B cell (primary cell): Measurements from ENCODE around the gene DNAJB2. TPM values are rescaled to one million over a fixed set of nuclear protein-coding genes. Genes with fewer than 3 reads are reported as not detected.

Experiments used
- ATAC-seq: fragments of 200-7000 bp; cut with Tn5 transposase; one replicate; pipeline ENCODE4 v1.10.0; 2021; ENCODE audit warnings: low read depth, mild to moderate bottlenecking, moderate number of reproducible peaks, moderate library complexity
- CTCF ChIA-PET: fragments of 350-600 bp; sonication (Branson Sonifier 250); formaldehyde crosslinking; loops from one replicate; lab custom pipeline; 2021; ENCODE audit warnings: antibody characterized with exemption, inconsistent platforms; lab: Charles Lee
- POLR2A ChIA-PET: fragments of 350-600 bp; sonication (Branson Sonifier 250); formaldehyde crosslinking; loops from one replicate; lab custom pipeline; 2021; ENCODE audit warnings: antibody characterized with exemption; lab: Charles Lee
- DNase-seq: peaks from one replicate; pipeline ENCODE4 v3.0.0; 2013
- H2AFZ ChIP-seq: 2 replicates; pipeline ENCODE4 v1.6.1; 2012; ENCODE audit warnings: mild to moderate bottlenecking, low read depth, low read length; ENCODE audit not compliant: insufficient read depth, poor library complexity, severe bottlenecking
- H3K27ac ChIP-seq, 2 donors: 1 replicate in 1 of 2; 2 replicates in 1 of 2; pipeline ENCODE4 v1.5.1; 2012 to 2013; ENCODE audit warnings: low read length in 2 of 2, mild to moderate bottlenecking in 2 of 2, moderate library complexity in 1 of 2
- H3K27me3 ChIP-seq, 4 experiments: fragments of 200-600 bp in 1 of 4; sonication (generic) in 1 of 4; replicated peaks in 1 of 4; 1 replicate in 2 of 4; 2 replicates in 2 of 4; pipeline versions ENCODE4 v1.6.1 to v1.7.0; 2013 to 2016; ENCODE audit warnings: low read length in 3 of 4, mild to moderate bottlenecking in 2 of 4, mixed read lengths in 1 of 4, moderate library complexity in 1 of 4; ENCODE audit not compliant: insufficient read depth in 4 of 4, control insufficient read depth in 3 of 4; ENCODE audit errors: control extremely low read depth in 1 of 4
- H3K36me3 ChIP-seq, 2 experiments: replicated peaks in 1 of 2; 1 replicate in 1 of 2; 2 replicates in 1 of 2; pipeline versions ENCODE4 v1.6.1 to v1.7.1; 2013; ENCODE audit warnings: low read length in 1 of 2; ENCODE audit not compliant: insufficient read depth in 2 of 2, control insufficient read depth in 1 of 2; ENCODE audit errors: control extremely low read depth in 1 of 2, extremely low read depth in 1 of 2
- H3K4me1 ChIP-seq, 2 donors: fragments of 200-600 bp in 1 of 2; sonication (generic) in 1 of 2; 1 replicate in 1 of 2; 2 replicates in 1 of 2; pipeline versions ENCODE4 v1.5.1 to v1.6.1; 2013 to 2017; ENCODE audit warnings: low read length in 2 of 2; ENCODE audit not compliant: control insufficient read depth in 2 of 2, insufficient read depth in 2 of 2
- H3K4me2 ChIP-seq: replicated peaks from 2 replicates; pipeline ENCODE3; 2012; ENCODE audit warnings: mild to moderate bottlenecking, low read depth, low read length; ENCODE audit not compliant: poor library complexity, severe bottlenecking
- H3K4me3 ChIP-seq, 5 experiments: fragments of 200-600 bp in 1 of 5; sonication (generic) in 1 of 5; 1 replicate in 3 of 5; 2 replicates in 2 of 5; pipeline versions ENCODE4 v1.5.1 to v1.7.0; 2011 to 2016; ENCODE audit warnings: low read length in 4 of 5, mild to moderate bottlenecking in 4 of 5, low read depth in 2 of 5, control low read depth in 1 of 5, moderate library complexity in 1 of 5; ENCODE audit not compliant: insufficient read depth in 1 of 5; ENCODE audit errors: control extremely low read depth in 1 of 5, extremely low read depth in 1 of 5
- H3K79me2 ChIP-seq: fragments of 200-600 bp; sonication (generic); one replicate; pipeline ENCODE4 v1.6.0; 2016; ENCODE audit warnings: low read length; ENCODE audit not compliant: control insufficient read depth, insufficient read depth
- H3K9ac ChIP-seq: fragments of 200-600 bp; sonication (generic); 2 replicates; pipeline ENCODE4 v1.6.1; 2017; ENCODE audit warnings: mild to moderate bottlenecking, low read length, moderate library complexity
- H3K9me3 ChIP-seq, 3 donors: one replicate each; pipeline versions ENCODE4 v1.6.1 to v1.7.1; 2013; ENCODE audit warnings: low read length in 2 of 3; ENCODE audit not compliant: control insufficient read depth in 2 of 3, insufficient read depth in 1 of 3; ENCODE audit errors: control extremely low read depth in 1 of 3
- H4K20me1 ChIP-seq: 2 replicates; pipeline ENCODE4 v1.6.0; 2012; ENCODE audit warnings: mild to moderate bottlenecking, low read length; ENCODE audit not compliant: insufficient read depth, control insufficient read depth, poor library complexity, severe bottlenecking
- H3K27ac Mint-ChIP-seq: one replicate; pipeline ENCODE4 v1.8.0; 2021; ENCODE audit warnings: mixed read lengths
- H3K27me3 Mint-ChIP-seq: one replicate; pipeline ENCODE4 v1.8.0; 2021; ENCODE audit warnings: mixed read lengths
- H3K4me1 Mint-ChIP-seq: one replicate; pipeline ENCODE4 v1.8.0; 2021; ENCODE audit warnings: mixed read lengths
- H3K4me3 Mint-ChIP-seq: one replicate; pipeline ENCODE4 v1.8.0; 2021; ENCODE audit warnings: mixed read lengths
- H3K9me3 Mint-ChIP-seq: one replicate; pipeline ENCODE4 v1.8.0; 2022; ENCODE audit warnings: mixed read lengths; ENCODE audit not compliant: insufficient read depth
- EZH2 ChIP-seq: IDR thresholded peaks from 2 replicates; pipeline ENCODE4 v1.6.1; 2012; ENCODE audit warnings: borderline replicate concordance, low read depth, mild to moderate bottlenecking, moderate library complexity, low read length; ENCODE audit not compliant: insufficient read depth, poor library complexity, severe bottlenecking
- WGBS: methylation state at CpG from one replicate; pipeline ENCODE4 v1.1.5; 2013; ENCODE audit warnings: missing lambda C conversion rate; ENCODE audit not compliant: insufficient coverage; 5-methylcytosine and 5-hydroxymethylcytosine counted together
- intact Hi-C: fragments of 100-400 bp; cut with micrococcal nuclease; formaldehyde crosslinking; loops from one replicate; pipeline ENCODE4 v1.10.0; 2022
- polyA plus RNA-seq: library from polyadenylated mRNA; depleted of rRNA; stranded (reverse); fragments of >200 nt; gene quantifications from 2 replicates; pipeline ENCODE4 v1.2.3, GENCODE V29; 2012
- total RNA-seq, 2 donors: library from RNA; stranded (reverse); fragments of 120-200 nt in 1 of 2; gene quantifications; 1 replicate in 1 of 2; 2 replicates in 1 of 2; pipeline versions ENCODE4 v1.2.3 to v1.2.4, GENCODE V29; 2013 to 2022
- TF ChIP-seq, protein P1 (sequence below): fragments of 200-600 bp; IDR thresholded peaks from one replicate; pipeline ENCODE4 v1.8.0; 2022; ENCODE audit warnings: antibody characterized with exemption, mild to moderate bottlenecking

Gene DNAJB2
- total and polyA plus RNA-seq, 2 donors (not counting 1 experiment from before 2014, with no cell fraction given) = 127 to 184 TPM

- no peak for DNase-seq
- no peak overlapping the region for H3K9ac ChIP-seq
- Mint-ChIP-seq H3K4me3 (no peak overlapping the region), H3K9me3 (peaks cover 2% of the 10 kb centered on the region), H3K27me3 (peaks cover 64% of the 10 kb centered on the region), H3K4me1 (no peaks in the 10 kb centered on the region), H3K27ac (no peak overlapping the region)
- peaks cover 0 to under 1% of the 10 kb centered on the region in 2 donors for H3K4me1 ChIP-seq
- ATAC-seq = no peak
- POLR2A ChIA-PET = no interaction called here
- no peak overlapping the region for H3K4me3 ChIP-seq
- WGBS = 17% methylated on average over 1 of the region's 2 CpGs
- intact Hi-C loops = no loop called here
- no peak for TF ChIP-seq EZH2
- TF ChIP-seq, protein P1, sequence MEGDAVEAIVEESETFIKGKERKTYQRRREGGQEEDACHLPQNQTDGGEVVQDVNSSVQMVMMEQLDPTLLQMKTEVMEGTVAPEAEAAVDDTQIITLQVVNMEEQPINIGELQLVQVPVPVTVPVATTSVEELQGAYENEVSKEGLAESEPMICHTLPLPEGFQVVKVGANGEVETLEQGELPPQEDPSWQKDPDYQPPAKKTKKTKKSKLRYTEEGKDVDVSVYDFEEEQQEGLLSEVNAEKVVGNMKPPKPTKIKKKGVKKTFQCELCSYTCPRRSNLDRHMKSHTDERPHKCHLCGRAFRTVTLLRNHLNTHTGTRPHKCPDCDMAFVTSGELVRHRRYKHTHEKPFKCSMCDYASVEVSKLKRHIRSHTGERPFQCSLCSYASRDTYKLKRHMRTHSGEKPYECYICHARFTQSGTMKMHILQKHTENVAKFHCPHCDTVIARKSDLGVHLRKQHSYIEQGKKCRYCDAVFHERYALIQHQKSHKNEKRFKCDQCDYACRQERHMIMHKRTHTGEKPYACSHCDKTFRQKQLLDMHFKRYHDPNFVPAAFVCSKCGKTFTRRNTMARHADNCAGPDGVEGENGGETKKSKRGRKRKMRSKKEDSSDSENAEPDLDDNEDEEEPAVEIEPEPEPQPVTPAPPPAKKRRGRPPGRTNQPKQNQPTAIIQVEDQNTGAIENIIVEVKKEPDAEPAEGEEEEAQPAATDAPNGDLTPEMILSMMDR = no peak
- peaks cover 0 to 39% (median 18%) of the 10 kb centered on the region in 4 experiments for H3K27me3 ChIP-seq
- CTCF ChIA-PET = interaction anchor here (1.3 kb wide), 1 partner anchor 145 kb away, joined by 8 read pairs; no protein-coding TSS in a partner anchor
- no peaks in the 10 kb centered on the region for H4K20me1 ChIP-seq
- no peaks in the 10 kb centered on the region for H3K36me3 ChIP-seq
- no peak overlapping the region for H2AFZ ChIP-seq
- H3K79me2 ChIP-seq = no peaks in the 10 kb centered on the region
- no peak overlapping the region for H3K27ac ChIP-seq
- H3K9me3 ChIP-seq = peaks cover 0 to 17% (median 0%) of the 10 kb centered on the region in 3 donors
- no peak overlapping the region for H3K4me2 ChIP-seq
Observed at GRCh38 chr2:219304223-219304622, 25.1 kb downstream of the DNAJB2 start.

- H2AFZ ChIP-seq = no peak overlapping the region
- no peak overlapping the region for H3K27ac ChIP-seq
- TF ChIP-seq EZH2 = no peak
- TF ChIP-seq, protein P1 = no peak
- no CpG with 5 or more reads among the region's 1 CpG for WGBS
- no peak overlapping the region for H3K27ac Mint-ChIP-seq
- H3K4me1 ChIP-seq = peaks cover 0 to 6% of the 10 kb centered on the region in 2 donors
- no peaks in the 10 kb centered on the region for H3K36me3 ChIP-seq
- peaks cover 0 to 43% (median 30%) of the 10 kb centered on the region in 4 experiments for H3K27me3 ChIP-seq
- H3K9me3 Mint-ChIP-seq = peaks cover 2% of the 10 kb centered on the region
- H4K20me1 ChIP-seq = no peaks in the 10 kb centered on the region
- H3K27me3 Mint-ChIP-seq = peaks cover 70% of the 10 kb centered on the region
- no peak overlapping the region for H3K4me3 Mint-ChIP-seq
- peaks cover 2% of the 10 kb centered on the region for H3K4me1 Mint-ChIP-seq
- no peak overlapping the region for H3K4me2 ChIP-seq
- H3K9me3 ChIP-seq = peaks cover 0 to 17% (median 0%) of the 10 kb centered on the region in 3 donors
- no peak for DNase-seq
- intact Hi-C loops = no loop called here
- no peaks in the 10 kb centered on the region for H3K79me2 ChIP-seq
- CTCF ChIA-PET = no interaction called here
- ATAC-seq = no peak
- POLR2A ChIA-PET = no interaction called here
- H3K9ac ChIP-seq = no peak overlapping the region
- H3K4me3 ChIP-seq = no peak overlapping the region
Observed at GRCh38 chr2:219306047-219306446, 26.9 kb downstream of the DNAJB2 start.
